HG03469 (cell line): ENCODE data around the gene TMC3.
"Not testable (repeated sequence)": the region's sequence is repeated elsewhere in the genome, so short reads cannot be mapped to it uniquely, and the experiment has no call there.

ENCODE experiments used
- ATAC-seq: cut with Tn5 transposase; IDR thresholded peaks from one replicate; pipeline ENCODE4 v1.9.1; 2021; ENCODE audit warnings: mild to moderate bottlenecking, moderate library complexity, moderate number of reproducible peaks; ENCODE audit not compliant: unreplicated experiment

The TMC3 gene

DNA sequence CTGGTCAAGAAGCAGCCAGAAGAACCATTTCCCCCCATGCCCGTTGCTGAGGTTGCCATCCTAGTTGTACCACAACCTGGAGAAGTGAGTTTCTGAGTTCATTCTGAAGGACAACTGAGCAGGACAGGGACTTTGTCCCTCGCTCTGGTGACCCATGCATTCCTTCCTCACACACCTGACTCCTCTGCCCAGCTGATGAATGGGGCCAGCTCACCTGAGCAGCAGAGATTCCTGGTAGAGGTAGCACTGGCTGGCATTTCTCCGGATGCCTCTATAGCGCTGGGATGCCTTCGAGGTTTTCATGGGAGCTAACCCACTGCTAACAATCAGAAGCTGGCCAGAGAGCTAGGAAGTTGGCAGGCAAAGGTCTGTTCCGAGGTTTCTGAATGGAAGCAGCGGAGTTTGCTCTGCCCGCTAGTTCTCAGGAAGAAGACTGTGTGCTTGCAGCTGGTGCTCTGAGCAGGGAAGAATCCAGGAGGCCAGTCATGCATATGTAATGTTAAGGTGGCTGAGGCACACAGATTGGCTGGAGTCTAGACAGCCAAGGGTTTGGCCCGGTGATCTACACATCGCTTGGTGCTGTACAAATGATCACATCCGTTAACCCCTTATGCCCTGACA, at the start of gene TMC3:
Gene TMC3 (minus strand): TSS at position 439 of the 621 bp plus-strand sequence. CDS start 136 bp downstream, at position 303.
- ATAC-seq: no peak

DNA sequence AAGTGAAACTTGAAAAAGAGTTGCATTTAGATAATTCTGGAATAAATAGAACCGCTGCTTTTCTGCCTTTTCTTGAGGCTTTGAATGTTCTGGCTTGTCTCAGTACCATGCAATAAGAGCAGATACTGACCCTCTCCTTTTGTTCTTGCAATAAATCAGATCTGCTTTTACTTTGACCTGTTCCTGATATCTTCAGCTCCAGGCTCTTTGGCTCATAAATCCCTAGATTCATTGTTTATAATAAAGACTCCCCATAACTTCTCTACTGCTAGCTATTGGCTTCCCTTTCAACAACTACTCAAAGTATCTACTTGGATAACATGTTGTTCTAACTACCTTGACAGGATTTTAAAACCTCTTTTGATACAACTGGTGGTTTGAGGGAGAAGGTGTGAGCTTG, 47.4 kb upstream of the TMC3 start:
- no peak for ATAC-seq

DNA sequence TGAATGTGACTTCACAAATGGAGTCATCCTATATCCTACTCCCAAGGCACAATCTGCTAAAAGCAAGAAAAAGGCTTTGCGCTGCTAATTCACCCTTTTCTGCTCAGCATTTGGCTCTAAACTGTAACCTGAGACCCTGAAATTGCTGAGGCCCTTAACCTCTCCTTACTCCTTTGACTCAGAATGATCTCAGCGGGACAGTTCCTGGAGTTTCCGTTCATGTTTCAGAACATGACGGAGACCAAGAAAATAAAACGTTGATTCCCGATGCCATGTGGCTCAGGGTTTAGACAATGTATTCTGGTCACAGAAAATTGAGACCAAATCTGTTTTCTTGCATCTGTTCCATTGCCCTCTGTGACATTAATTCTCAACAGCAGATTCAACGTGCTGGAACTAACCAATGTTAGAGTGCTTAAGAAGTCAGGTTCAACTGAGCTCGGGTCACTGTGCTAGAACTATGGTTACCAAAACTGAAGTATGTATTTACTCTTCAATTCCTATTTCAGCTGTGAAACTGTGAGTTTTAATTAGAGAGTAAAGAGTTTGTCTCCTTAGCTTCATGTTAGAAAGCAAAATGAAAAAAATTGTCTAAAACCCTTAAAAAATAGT, 45.4 kb upstream of the TMC3 start:
- ATAC-seq: no peak

DNA sequence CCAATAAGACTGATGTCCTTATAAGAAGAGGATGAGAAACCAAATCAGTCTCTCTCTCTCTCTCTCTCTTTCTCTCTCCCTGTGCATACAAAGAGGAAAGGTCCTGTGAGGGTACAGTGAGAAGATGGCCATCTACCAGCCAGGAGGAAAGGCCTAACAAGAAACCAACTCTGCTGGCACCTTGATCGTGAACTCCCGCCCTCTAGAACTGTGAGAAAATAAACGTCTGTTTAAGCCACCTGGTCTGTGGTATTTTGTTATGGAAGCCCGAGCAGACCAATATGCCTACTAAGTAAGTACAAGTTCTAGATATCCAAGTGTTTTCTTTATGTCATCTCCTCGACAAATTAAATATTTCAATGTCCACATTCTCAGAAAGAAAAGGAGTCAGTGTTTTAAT, 44.9 kb upstream of the TMC3 start:
- ATAC-seq: no peak

DNA sequence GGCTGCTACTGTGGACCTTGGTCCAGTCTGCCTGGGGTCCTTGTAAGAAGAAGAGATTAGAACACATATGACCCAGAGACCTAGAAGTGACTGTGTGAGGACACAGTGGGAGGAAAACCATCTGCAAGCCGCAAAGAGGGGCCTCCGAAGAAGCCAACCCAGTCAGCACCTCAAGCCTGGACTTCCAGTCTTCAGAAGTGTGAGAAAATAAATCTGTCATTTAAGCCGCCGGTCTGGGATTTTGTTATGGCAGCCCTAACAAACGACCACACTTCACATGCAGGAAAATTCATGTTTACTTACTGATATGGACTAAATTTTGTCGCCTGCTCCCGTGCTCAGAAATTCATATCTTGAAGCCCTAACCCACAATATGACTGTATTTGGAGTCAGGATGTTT, 44.4 kb upstream of the TMC3 start:
- ATAC-seq: no peak

DNA sequence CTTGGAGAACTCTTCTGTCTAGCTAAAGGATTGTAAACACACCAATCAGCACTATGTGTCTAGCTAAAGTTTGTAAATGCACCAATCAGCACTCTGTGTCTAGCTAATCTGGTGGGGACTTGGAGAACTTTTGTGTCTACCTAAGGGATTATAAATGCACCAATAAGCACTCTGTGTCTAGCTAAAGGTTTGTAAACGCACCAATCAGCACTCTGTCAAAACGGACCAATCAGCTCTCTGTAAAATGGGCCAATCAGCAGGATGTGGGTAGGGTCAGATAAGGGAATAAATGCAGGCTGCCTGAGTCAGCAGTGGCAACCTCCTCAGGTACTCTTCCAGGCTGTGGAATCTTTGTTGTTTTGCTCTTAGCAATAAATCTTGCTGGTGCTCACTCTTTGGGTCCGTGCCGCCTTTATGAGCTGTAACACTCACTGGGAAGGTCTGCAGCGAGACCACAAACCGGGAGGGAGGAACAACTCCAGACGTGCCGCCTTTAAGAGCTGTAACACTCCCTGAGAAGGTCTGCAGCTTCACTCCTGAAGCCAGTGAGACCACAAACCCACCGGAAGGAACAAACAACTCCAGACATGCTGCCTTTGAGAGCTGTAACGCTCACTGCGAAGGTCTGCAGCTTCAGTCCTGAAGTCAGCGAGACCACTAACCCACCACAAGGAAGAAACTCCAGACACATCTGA, 40.4 kb upstream of the TMC3 start:
- not testable (repeated sequence) for ATAC-seq

DNA sequence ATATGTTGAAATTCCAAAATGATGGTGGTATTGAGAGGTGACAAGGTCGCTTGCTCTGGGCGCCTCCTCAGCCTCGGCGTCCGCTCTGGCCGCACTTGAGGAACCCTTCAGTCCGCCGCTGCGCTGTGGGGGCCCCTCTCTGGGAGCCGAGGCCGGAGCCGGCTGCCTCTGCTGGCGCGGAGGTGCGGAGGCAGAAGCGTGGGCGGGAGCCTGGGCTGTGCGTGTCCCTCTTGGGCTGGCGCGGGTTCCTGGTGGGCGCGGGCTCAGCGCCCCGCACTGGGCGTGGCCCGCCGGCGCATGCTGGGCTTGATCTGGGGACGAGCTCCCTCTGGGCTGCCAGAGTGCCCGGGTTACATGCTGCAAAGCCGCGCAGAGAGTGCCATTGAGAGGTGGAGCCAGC, 39.8 kb upstream of the TMC3 start:
- ATAC-seq: no peak

DNA sequence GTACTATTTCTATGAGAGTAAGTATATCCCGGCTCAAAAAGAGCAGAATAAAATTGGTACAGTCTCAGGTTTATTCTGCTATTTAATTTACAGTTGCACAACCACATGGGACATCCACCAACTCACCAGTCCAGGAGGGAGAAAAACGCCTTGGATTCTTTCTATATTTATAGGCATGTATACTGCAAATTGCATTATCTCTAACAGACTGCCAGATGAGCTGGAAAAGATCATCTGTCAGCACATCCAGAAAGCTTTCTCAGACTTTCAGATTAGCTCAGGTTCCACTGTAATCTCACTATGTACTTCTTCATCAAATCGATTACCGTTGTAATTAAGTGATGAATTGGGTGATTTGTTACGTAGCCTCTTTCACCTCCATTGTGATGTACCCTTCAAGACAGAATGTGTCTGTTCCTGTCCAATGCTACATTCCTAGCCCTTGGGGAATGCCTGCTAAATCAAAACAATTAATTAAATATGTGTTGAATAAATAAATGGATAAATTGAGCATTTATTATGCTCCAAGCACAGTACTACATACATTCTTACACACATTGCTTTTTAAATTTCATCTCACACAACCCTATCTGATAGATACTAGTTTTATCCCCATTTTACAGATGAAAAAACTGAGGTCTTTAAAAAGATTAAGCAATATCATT, 38.1 kb upstream of the TMC3 start:
- no peak for ATAC-seq

DNA sequence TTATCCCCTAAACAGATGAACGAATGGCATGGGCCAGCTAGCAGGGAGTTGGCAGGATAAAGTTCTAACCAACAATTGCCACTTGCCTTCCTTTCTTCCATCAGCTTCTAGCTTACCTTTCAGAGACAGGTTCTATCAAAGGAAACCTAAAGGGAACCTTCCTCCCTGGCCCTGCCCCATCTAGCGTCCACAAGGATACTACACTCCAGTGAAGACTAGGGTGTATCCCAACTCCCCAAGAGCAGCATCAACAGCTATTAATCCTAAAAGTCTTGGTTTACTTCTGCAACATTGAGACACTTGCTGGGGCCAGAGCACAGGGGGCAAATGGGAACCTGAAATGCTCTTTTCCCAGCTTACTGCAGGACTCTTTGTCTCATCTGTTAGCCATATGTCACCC, 37.0 kb upstream of the TMC3 start:
- no peak for ATAC-seq

DNA sequence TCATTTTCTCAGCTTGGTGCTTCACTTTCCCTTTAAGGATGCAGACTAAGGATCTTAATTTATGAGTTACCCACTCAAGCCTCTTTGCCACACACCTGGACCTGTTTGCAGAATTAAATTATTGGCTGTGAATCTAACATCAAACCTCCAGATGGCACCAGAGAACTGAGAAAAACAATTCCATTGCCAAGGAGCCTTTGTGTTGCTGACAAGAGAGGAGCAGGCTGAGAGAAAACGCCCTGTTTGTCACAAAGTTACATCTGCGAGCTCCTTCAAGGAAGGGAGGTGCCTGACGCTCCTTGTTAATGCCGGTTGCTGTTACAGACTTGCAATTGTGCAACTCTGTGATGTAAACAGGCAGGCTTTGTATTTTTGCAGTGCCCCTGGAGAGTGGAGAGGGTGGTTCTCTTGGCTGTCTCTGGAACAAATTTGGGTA, 36.3 kb upstream of the TMC3 start:
- no peak for ATAC-seq

DNA sequence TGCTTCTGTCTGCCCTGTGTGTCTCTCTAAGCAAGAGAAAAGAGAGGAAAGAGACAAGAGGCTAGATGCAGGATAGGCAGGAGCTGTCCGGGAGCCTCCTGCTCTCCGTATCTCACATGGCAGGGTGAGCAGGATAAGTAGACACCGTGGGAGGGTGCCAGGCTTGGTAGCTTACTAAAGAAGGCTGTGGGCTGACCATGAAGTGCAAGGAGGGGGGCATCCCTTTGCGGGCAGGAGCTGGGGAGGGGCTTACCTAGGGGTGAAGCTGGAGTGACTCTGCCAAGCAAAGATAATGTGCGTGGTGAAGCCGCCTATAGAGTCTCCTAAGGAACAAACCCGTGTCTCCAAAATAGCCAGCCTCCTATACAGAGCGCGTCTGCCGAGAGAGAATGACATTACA, 33.7 kb upstream of the TMC3 start:
- ATAC-seq: no peak

DNA sequence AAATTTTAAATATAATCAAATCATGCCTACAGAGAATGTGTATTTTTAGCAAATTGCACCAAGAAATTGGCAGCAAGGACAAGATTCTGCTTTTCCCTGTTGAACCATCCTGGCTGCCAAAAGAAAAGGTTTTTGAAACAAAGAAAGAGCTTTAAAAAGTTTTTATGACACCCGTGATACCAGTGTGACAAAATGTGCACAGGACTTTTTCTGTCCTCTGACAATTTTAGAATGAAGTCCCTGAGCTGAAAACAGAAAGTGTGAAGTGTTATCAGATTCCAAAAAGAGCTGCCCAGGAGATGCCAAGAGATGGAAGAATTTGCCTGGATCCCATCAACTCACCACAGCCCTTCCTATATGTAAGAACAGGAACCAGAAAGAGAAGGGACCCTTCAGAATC, 33.2 kb upstream of the TMC3 start:
- no peak for ATAC-seq

DNA sequence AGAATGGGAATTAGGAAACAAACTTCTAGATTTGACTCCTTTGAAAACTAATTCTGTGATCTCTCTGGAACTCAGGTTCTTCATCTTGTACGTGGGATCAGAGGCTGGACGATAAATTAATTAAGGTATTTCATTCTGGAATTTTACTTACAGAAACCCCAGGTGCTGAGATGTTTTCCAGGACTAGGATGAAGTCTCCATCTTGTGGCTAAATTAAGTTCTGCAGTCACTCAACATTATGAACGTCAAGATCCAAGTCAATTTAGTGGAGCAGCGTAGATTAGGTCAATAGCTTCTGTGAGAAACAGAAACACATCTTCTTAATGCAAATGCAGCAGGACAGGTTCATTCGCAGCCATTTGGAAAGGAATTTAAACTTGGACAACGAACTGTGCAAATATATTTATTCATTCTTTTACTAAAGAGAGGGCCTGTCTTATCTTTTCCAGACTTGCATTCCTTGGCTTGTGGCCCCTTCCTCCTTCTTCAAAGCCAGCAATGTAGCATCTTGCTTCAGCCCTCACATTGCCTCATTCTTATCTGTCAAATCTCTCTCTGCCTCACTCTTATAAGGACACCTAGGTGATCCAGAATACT, 26.7 kb upstream of the TMC3 start:
- no peak for ATAC-seq

DNA sequence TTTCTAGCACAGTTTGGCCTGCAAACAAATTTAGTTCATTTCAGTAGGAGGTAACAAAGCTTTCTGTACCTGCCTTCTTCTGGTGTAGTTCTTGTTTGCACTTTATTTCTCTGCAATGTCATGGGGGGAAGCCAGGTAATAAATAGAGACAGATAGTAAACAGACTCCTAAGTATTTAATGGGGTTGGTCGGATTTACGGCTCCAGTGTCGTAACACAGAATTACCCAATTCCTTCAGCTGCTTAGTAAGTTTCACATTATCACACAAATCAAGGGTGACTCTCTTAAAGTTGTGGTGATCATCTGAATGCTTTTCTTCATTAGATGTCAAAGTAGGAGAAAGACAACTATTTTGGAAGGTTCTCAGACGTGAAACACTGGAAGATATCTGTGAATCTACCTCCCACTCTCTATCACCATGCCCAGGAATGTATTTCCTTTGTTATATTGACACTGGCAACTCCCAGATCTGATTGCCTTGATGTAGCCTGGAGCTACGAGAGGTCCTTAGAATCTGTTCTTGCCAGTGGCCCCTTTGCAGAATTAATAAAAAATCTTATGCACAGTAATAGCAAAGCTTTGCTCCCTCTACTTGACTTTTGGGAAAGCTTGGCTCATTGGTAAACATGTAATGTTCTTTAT, 25.0 kb upstream of the TMC3 start:
- no peak for ATAC-seq

DNA sequence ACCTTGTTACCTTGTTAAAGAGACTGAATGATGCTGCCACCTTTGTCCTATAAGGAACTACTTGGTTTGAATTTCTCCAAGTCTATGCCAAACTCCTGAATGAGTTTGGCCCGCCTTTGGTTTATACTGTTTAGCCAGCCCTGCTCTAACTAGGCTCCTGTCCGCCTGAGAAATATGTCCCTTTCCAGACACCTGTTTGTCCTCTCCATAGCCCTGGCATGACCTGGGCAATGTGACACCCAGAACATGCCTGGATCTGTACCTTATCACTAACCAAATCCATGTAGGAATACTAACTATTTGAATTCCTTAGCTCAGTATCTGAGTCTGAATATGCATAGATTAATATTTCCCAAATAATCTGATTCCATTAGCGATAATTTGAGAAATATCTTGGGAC, 24.4 kb upstream of the TMC3 start:
- ATAC-seq: no peak

DNA sequence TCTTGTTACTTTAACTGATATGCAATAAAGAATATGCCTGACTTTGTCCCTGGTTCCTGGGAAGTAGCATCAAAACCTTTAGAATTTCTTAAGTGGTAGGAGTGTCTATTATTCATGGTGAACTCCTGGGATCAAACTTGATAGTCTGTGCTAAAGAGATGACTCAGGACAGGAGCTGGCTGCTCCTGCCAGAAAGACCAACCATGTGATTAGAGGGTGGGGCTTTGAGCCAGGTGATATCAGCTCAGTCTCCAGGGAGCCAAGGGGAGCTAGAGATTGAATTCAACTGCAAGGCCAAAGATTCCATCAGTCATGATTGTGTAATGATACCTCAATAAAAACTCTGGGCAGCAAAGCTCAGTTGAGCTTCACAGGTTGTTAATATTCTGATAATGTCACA, 20.6 kb upstream of the TMC3 start:
- ATAC-seq: no peak

DNA sequence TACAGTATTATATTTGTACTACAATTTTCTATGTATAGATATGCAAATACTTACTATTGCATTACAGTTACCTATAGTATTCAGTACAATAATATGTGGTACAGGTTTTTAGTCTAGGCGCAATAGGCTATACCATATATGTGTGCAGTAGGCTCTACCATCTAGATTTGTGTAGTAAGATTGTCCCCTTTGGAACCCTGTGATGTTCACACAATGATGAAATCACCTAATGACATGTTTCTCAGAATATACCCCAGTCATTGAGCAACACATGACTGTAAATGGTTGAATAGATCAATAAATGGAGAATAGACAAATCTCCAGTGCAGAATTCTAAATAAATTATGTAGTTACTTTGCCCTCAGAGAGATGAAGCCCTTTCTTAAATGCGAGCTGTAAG, 17.6 kb upstream of the TMC3 start:
- no peak for ATAC-seq

DNA sequence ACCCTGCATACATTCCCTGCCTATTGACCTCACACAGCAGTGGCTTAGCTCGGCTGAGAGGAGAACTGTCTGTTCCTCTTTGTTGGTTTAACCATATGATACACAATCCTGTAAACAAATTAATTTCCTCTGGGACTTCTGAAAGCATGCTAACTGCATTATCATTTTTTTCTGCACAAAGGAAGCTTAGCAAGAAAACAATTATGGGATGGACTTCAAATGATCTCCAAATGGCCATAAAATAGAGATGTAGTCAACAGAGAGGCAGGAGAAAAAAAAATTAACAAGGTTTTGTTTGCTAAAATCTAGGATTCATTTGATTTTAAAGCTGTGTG, 14.4 kb upstream of the TMC3 start:
- no peak for ATAC-seq

DNA sequence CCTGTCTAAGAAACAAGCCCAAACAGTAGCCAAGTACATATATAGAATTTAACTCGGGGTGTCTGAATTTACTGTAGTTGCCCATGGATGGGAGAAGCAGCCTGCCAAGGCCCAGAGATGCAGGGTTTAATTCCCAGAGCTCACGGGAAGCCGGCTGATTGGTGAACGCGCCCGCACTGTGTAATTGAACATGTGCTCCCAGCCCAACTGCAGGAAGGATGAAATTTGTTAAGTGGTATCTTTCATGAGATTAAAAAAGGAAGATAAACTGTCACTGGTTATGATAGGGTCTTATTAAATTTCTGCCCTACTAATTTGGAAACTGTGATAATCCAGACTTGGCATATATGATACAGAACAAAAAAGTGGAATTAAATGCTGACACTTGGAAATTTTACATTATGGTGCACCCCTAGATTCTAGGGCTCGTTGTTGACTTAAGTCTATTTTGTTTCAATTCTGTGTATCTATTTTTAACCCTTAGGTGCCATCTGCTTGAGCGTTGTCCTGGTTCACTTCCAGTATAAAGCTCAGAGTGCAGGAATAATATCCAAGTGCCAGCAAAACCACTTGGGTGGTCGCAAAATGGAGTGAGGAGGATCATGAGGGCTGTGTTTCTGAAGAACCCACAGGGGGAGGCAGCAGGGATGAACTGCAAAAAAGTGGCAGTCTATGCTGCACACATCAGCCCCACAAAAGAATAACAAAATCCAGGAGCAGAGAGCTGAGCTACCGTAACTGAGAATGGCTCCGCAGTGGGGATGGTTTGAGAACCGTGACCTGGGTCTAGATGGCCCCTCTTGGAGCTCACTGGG, 13.8 kb upstream of the TMC3 start:
- ATAC-seq: no peak

DNA sequence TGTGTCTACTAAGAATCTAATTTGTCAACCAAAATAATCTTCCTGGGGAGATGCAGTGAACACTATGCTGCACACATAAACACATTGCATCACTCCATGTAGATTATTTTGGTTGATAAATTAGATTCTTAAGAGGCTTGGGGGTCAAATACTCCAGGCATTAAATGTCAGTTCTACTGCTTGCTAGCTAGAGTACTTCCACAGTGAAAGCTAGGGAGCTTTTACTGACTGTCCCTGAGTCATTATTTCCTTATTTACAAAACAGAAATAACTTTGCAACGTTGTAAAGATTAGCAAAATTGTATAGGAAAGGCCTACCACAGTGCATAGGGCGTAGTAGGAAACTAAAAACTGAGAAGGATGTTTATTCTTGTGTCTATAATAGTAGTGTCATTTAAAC, 12.9 kb upstream of the TMC3 start:
- ATAC-seq: no peak
